Measurements from ENCODE around the gene TNIK.
"Not testable (repeated sequence)": the region's sequence is repeated elsewhere in the genome, so short reads cannot be mapped to it uniquely, and the experiment has no call there.

TNIK gene

DNA sequence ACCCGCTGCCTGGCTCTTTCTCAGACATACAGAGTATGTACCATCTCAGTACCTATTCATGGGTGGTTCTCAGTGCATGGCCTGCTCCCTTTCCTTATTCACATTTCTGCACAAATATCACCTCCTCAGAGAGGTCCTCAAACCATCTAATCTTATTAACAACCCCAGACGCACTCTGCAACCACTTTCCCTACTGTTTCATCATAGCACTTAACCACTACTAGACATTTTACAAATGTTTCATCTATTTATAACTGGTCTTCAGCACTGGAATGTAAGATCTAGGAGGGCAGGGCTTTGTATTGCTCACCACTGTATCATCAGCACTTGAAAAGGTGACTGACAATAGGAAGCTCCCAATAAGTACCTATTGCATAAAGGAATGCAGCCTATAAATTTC is 45.1 kb downstream of the TNIK start:
- no peak for DNase-seq

DNA sequence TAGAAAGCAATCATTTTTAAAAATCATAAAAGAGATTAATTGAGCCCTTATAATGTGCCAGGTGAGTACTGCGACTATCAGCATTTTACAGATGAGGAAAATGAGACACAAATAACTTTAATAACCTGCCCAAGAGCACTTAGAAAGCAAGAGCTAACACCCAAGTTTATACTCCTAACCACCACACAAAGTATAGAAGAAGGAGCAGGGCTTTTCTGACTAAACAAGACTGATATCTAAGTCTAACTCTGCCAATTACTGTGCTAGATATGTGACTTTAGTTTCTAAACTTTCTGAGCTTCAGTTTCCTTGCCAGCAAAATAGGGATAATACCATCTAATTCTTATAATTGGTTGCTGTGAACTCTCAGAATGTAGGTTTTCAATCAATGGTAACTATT is 47.7 kb downstream of the TNIK start:
- DNase-seq: no peak

DNA sequence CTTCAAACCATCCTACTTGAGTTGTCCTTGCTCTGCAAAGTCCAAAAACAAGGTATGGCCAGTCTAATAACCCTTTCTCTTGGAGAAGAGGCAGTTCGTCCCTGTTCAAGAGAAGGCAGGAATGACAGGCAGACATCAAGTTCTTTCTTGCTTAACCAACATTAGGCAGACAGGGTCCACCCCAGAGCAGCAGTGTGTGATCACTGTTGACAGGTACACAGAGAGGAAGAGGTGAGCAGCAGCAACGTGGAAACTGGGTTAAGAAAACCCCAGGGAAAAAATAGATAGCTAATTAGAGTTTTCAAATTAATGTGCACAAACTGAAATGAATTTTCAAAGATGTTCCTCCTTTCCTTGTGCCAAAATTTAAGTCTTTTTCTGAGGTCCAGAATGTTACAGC is 48.2 kb downstream of the TNIK start:
- DNase-seq: no peak

DNA sequence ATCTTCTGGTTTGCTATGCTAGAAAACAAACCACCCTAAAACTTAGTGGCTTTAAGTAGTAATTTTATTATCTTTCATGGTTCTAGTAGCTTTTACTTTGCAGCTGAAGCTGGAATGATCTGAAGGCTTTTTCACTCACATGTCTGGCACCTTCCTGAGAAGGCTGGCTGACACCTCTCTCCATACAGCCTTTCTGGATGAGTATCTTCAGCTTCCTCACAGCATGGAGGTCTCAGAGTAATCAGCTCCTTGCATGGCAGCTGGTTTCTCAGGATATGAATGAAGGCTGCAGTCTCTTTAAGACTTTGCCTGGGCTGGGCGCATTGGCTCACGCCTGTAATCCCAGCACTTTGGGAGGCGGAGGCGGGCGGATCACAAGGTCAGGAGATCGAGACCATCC is 50.0 kb downstream of the TNIK start:
- DNase-seq: no peak

DNA sequence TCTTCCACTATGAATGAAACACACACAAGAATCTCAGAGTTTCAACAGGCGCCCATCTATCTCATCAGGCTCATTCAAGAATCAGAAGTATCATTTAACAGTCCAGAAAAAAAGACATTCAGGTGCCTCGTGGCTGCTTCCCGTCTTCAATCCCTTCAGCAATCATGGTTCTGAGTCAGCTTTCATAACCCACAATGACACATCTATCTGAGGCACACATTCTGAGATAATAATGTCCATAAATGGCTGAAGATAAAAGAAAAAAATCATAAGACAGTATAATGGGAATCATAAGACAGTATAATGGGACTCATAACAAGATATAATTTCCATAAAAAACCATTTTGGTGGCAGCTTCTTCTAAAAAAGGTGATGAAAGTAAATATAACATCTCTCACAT is 52.4 kb downstream of the TNIK start:
- no peak for DNase-seq

DNA sequence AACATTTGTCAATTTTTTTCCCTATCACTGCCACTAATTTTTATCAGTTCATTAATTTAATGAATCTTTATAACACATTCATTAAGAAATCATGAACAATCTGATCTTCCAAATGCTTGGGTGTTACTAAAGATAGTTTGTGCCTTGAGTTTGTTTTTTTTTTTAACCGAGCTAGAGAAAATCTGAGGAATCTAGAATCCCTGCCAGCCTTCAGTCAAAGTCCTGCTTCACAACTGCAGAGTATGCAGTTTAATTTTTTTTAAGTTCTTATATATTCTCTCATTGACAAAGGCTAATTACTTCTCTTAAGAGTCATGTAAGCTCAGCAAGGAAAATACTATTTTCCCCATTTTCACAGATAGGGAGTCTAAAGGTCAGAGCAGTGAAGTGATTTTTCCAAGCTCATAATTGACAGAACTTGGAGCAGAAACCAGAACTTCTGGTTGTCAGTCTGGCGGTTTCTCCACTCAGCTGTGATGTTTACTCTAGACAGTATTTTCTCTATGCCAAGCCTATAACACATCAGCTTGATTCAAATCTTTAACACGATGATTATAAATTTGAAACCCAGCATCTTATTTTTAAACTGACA is 55.7 kb downstream of the TNIK start:
- no peak for DNase-seq

DNA sequence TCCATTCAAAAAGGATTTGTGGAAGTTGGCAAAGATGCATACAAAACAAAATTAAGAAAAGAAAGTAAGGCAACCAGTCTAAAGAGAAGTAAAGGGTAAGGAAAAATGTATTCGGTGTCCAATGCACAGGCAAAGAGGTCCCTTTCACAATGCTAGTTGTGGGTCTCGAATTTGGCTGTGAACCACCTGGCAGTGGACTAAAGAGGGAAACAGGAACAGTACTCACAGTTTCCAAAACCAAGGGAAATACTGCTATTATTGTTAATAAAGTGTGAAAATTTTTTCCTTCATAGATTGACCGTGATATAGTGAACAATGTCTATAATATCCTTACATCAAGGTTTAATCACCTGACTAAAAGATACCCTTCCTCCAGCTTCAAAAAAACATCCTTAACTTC is 57.9 kb downstream of the TNIK start:
- no peak for DNase-seq

DNA sequence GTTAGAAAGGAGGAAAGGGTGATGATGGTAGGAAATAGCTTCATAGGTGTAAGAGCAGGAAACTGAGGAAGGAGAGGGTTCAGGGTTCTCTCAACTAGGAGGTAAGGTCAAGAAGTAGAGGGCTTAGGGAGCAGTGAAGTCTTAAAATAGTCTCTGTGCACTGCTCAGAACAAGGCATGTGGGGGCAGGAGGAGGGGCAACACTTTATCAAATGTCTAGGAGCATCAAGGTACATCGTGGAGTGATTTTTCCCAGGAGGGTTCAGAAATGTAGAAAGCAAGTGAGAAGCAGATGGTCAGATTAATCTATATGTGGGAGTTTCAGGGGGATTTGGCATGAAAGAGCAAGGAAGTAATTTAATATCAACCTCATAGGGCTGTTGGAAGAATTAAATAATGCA is 58.8 kb downstream of the TNIK start:
- no peak for DNase-seq

DNA sequence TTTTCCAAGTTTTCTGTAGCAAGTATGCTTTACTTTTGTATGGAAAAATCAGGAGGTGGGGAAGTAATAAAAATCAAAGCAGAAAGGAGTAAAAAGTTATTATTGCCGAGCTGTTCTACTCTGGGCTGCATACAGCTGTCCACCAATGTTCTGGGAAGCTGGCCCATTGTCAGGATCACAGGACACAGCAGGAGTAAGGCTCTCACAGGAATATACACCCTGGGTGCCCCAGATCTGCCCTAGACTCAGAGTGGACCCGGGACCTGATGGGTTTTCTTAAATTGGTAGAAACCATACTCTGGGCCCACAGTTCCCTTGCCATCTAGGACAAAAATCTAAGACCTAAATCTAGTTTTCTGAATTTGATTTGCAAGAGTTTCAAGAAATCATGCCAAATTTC is 60.4 kb downstream of the TNIK start:
- no peak for DNase-seq

DNA sequence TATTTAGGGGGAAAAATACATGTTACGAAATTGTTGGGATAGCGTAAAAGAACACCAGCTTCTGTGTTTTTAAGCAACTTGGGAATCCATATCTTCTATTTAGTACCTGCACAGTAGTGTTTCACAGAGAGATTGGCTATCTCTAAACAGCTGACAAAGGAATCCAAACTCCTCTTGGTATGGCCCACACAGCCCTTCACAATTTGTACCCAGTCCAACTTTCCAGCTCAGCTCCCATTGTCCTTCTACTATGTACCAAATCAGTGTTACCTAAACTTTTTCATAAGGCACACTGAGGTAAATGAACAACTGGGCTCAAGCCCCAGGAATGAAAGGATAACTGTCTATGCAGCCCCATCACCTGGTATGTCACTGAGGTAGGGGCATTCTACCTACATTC is 61.9 kb downstream of the TNIK start:
- no peak for DNase-seq

DNA sequence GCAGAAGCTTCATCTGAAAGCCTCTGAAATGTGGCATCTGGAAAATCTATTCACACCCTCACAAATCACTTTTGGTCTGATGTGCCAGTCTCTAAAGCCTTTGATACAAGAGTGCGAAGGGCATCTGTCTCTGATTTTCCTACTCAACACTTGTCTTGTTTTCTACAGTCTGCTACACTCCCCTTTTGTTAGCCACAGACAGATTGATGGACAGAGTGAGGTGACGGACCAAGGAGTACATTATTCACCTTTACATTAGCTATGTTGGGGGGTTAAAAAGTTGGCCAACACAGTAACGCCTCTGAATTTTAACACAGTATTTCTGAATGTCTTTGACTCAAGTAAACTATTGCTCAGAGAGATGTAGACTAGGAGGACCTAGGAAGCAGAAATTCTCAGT is 63.1 kb downstream of the TNIK start:
- DNase-seq: no peak

DNA sequence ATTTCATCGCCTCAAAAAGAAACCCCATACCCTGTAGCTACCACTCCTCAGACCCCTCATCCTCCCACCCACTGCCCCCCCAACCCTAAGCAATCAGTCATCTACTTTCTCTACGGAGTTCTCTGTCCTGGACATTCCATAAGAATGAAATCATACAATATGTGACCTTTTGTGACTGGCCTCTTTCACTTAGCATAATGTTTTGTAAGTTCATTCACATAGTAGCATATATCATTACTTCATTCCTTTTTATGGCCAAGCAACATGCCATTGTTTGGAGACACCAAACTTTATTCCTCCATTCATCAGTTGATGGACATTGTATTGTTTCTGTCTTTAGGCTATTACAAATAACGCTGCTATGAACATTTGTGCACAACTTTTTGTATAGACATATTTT is 64.2 kb downstream of the TNIK start:
- no peak for DNase-seq

DNA sequence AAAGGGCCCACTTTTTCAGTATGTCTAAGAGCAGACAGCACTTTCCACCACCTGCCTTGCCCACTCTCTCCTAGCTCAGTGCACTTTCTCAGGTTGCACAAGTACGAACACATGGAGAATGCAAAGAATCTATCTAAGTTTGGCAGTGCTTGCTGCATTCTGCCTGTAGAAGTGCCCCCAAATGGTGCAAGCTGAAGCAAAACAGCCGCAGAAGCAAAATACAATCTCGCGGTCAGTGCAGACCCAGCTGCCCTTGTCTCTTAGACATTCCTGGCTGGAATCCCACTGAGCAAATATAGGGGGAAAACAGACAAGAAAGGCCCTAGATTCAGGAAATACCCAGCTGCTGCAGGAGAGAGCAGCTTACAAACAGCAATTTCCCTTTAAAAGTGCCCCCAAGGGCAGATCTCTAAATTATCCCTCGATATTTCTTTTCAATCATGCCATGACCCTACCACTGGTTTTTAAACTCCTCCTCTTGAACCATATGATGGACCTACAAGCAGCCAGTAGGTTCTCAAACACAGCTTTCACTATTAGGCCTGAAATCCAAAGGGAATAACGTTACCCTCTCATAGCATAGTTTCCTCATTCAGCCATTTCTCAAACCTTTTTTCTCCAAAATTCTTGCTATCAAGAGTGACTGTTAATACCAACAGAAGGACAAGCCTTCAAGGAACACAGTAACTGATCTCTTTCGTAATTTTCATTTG is 67.0 kb downstream of the TNIK start:
- no peak for DNase-seq

DNA sequence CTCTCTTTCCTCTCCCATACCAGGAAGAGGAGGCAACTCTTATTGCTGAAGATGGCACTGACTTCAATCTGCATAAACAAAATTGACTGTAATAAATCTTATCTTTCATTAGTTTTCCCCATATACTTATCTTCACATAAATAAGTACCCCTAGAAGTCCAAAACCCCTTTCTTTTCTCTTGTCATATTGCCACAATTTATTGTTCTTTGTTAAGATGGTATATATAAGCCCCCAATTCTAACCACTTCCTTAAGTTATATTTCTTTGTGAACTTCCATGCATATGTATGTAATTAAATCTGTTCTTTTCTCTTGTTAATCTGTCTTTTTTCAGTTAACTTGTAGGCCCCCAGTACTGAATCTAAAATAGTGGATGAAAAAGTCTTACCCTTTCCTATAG is 68.8 kb downstream of the TNIK start:
- no peak for DNase-seq

DNA sequence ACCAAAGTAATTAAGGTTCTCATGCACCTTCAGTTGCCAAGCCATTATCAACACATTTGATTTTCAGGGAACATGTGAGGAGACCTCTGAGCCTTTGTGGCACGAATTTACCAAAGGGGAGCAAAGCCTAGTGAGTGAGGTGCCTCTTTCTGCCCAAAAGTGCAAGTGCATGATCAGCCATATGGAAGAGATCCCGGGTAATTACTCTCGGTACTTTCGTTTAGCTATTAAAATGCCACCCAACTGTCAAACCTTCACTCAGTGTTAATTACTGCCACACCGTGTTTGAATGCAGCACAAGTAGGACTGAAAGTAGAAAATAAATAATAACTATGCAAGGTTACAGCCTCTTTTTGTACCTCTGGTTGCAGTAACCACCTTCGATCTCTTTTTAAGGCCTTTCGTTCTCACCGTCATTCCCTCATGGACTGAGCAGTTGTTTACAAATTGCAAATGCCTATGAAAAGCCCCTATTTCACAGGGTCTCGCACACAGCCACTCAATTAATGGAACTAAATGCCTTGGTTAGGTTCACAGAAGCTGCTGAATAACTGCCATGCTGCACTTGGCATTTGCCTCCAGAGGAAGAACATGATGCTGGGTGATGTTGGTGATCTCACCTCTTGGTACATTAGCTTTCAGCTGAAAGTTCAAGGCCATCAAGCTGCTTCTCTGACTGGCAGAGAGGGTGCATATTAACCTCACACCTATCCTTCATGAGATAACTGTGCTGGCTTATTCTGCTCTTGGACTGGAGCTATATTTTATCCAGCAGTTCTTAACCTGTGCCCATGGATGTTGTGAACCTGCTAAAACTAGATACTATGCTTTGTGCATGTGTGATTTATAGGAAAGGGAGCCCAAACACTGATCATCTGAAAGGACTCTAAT is 69.9 kb downstream of the TNIK start:
- no peak for DNase-seq

DNA sequence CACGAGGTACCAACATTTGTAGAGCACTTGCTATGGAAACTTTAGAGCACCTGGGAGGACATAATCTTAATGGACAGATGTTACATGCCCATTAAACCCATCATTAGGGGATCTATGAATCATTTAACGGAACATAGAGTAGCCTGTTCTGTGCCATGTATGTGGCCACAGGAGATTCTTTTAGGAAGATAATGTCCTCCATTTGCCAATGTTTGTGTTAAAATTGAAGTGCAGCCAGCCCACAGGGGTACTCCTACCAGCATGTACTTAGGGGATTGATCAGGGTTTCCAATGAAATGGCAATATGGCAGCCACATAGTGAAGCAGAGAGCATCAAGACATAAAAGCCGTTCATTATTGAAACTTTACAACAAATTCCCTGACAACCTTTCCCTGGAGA is 70.7 kb downstream of the TNIK start:
- no peak for DNase-seq

DNA sequence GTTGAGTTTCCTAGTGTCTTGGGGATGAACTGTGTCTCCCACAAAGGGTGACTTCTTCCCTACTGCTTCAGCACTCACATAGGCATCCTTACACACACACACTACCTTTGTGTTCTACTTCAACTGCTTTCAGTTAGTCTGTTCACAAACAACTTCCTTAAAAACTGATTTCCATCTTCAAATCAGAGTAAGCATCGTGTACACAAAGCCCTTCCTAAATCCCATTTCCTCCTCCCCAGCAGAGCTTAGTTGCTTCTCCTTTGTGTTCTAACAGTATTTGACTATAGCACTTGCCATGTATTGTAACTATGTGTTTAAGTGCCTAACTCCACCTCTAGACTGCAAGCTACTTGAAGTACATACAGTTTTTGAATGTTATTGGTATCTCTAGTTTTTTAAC is 71.7 kb downstream of the TNIK start:
- no peak for DNase-seq

DNA sequence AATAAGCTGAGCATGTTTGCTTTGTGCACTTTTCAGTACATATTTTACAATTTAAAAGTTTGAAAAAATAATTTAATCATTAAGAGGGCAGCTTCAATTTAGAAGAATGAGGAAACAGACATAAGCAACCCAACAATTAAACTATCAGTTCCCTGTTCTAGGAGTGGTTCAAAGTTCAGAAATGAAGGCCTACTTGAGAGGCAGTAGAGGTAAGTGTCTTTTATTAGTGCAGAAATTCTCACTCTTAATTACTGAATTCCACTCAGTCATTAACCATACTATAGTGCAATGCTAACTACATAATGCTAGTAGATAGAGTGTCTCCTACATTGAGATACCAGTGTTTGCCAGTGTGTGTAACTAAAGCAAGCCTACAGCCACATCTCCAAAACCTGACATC is 73.1 kb downstream of the TNIK start:
- no peak for DNase-seq

DNA sequence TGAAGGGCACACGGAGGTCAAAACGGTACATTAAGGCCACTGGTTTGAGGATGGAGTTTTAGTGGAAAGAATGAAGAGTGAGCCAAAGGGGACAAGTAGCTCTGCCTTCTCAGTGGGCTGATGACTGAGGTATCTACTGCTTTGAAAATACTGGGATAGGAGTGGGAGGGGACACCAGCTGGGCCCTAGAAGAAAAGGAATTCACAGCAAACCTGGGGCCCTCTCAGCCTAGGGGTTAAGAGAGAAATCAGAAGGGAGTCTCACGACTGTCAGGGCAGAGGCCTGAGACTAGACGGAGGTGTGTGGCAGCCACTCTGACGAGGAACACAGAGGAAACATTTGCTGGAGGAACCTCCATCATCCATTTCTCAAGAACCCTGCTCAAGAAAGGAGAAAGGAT is 75.1 kb downstream of the TNIK start:
- DNase-seq: no peak

DNA sequence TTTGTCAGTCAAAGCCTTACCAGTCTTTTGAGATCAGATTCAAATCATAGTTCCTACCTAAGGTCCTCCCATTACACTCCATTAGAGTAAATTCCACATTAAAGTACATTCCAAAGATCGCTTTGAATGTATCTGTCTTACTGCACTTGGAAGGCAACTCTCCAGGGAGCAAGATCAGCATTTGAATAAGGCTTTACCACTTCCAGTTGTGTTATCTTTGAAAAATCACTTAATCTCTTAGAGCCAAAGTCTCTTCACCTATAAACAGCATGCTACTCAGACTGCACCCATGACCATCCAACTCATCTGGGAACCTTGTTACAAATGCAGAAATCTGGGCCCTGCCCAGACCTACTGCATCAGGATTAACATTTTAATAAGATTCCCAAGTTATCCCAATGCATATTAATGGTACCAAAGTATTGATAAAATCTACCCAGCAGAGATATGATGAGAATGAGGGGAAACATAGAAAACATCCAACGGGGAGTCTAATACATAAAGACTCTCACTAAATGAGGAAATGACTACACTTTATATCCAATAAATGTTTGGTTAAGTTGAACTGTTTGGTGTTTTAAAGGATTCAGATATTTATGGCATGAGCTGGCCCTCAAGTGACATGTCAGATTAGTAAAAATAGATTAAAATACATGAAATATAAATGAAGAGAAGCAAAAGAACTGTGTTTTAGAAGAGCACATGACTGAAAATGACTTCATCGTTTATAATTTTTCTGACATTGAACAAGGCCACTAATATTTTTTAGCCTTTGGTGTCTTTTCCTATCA is 75.9 kb downstream of the TNIK start:
- DNase-seq: no peak

DNA sequence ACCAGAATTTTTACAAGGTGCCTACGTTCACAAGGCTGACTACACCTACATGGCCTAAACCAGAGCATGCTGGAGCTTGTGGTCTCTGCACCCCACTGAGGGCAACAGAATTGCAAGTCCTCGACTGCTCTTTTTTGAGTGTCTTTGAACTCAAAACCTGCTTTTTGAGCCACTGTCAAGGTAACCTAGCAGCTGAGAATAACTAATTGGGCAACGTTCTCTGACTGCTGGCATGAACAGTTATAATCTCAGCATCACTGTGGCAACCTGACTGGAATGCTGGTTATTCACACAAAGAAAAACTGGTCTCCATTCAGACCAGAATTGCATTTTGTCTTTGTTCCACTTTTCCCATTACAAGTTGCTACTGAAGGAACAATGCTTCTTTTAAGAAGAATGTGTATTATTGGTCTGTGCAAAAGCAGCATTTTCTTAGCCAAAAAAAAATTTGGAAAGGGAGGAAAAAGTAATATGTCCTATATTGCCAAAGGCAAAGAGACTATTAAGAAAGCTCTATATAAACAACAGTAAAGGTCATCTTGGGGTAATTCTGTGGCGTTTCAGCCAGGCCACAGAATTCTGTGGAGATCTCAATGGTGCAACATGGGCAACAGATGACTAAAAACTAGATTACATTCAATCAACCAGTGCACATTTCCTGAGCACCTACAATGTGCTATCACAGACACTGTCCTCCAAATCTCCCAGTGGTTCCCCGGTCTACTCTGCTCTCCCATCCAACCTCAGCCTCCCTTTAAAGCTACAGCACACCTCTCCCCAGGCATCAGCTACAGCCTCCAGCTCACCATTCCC is 76.8 kb downstream of the TNIK start:
- DNase-seq: no peak

DNA sequence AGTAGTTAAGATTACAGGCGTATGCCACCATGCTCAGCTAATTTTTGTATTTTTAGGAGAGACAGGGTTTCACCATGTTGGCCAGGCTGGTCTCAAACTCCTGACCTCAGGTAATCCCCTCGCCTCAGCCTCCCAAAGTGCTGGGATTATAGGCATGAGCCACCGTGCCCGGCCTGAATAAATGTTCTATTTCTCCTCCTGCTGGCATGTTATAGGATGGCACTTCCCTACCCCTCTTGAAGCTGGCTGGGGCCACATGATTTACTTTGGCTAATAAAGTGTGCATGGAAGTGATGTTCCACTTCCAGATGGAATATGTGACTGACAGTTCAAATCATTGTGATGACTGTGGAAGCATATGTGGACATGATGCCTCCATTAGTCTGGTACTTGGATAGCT is 77.9 kb downstream of the TNIK start:
- DNase-seq: not testable (repeated sequence)
